ENCODE results near the gene ATP5F1D. TPM values are rescaled to one million over a fixed set of nuclear protein-coding genes. Genes with fewer than 3 reads are reported as not detected.
A peak's percentile ranks its signal among the peaks of the same experiment; 100 is the strongest.

The ATP5F1D gene
- total and polyA plus RNA-seq, 2 of the 13 experiments (the other 11 are each of a cell fraction or from before 2014, with no cell fraction given), result 39.4 to 78.7 TPM

- TF ChIP-seq ATM (IDR thresholded peaks at IDR 0.05; ENCODE audit: borderline replicate concordance) (no peak), POLR2G (IDR thresholded peaks at IDR 0.05; ENCODE audit: low read depth, low read length) (peak; percentile 57), FOXC1 (CRISPR knock-in tag; IDR thresholded peaks at IDR 0.05; ENCODE audit: borderline replicate concordance) (peak; percentile 53; the same call in 1 of the 2 replicates), TP53 (CRISPR knock-in tag; conservative IDR thresholded peaks at IDR 0.05) (no peak), MED1 (CRISPR knock-in tag; IDR thresholded peaks at IDR 0.05) (peak; percentile 91), FOXK1 (CRISPR knock-in tag; IDR thresholded peaks at IDR 0.05; ENCODE audit: borderline replicate concordance, low read depth) (peak; percentile 35; the same call in 1 of the 2 replicates), GABPB1 (CRISPR knock-in tag; IDR thresholded peaks at IDR 0.05) (no peak; the same call in 1 of the 2 replicates), NR2F6 (IDR thresholded peaks at IDR 0.05) (peak; percentile 99), NR2F6 (CRISPR knock-in tag; IDR thresholded peaks at IDR 0.05) (peak; percentile 95), ZNF317 (CRISPR knock-in tag; IDR thresholded peaks at IDR 0.05) (no peak), HDAC1 (CRISPR knock-in tag; IDR thresholded peaks at IDR 0.05) (peak; percentile 86), NR1H2 (CRISPR knock-in tag; IDR thresholded peaks at IDR 0.05; ENCODE audit: borderline replicate concordance, low read depth) (no peak), GABPA (IDR thresholded peaks at IDR 0.05; ENCODE audit: low read depth, low read length) (no peak), GABPA (CRISPR knock-in tag; IDR thresholded peaks at IDR 0.05; ENCODE audit: low read depth) (peak; percentile 45; the same call in 1 of the 2 replicates), PHF21A (CRISPR knock-in tag; IDR thresholded peaks at IDR 0.05) (peak; percentile 44), ZNF687 (CRISPR knock-in tag; IDR thresholded peaks at IDR 0.05) (peak; percentile 28), ELF1 (CRISPR knock-in tag; IDR thresholded peaks at IDR 0.05) (0 out of 2 replicates have a peak, but pooled peaks have one; percentile 19), MTA1 (CRISPR knock-in tag; IDR thresholded peaks at IDR 0.05; ENCODE audit: borderline replicate concordance) (peak; percentile 74), MEF2D (CRISPR knock-in tag; IDR thresholded peaks at IDR 0.05) (peak; percentile 47), PATZ1 (CRISPR knock-in tag; IDR thresholded peaks at IDR 0.05) (peak; percentile 85), ATF2 (CRISPR knock-in tag; IDR thresholded peaks at IDR 0.05) (0 out of 2 replicates have a peak, but pooled peaks have one; percentile 48), ZNF816 (CRISPR knock-in tag; IDR thresholded peaks at IDR 0.05; ENCODE audit: borderline replicate concordance) (0 out of 2 replicates have a peak, but pooled peaks have one; percentile 7)
Observed at GRCh38 chr19:1254530-1255185, 13.1 kb downstream of the ATP5F1D start (continued).

Data from HepG2 (cell line).